GM18858 (cell line): ENCODE results near the gene CLEC3B.
"Not testable (repeated sequence)": the region's sequence is repeated elsewhere in the genome, so short reads cannot be mapped to it uniquely, and the experiment has no call there.

Experiments
- ATAC-seq: cut with Tn5 transposase; IDR thresholded peaks from one replicate; pipeline ENCODE4 v1.9.1; 2021; ENCODE audit not compliant: unreplicated experiment

CLEC3B gene, protein sequence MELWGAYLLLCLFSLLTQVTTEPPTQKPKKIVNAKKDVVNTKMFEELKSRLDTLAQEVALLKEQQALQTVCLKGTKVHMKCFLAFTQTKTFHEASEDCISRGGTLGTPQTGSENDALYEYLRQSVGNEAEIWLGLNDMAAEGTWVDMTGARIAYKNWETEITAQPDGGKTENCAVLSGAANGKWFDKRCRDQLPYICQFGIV

DNA sequence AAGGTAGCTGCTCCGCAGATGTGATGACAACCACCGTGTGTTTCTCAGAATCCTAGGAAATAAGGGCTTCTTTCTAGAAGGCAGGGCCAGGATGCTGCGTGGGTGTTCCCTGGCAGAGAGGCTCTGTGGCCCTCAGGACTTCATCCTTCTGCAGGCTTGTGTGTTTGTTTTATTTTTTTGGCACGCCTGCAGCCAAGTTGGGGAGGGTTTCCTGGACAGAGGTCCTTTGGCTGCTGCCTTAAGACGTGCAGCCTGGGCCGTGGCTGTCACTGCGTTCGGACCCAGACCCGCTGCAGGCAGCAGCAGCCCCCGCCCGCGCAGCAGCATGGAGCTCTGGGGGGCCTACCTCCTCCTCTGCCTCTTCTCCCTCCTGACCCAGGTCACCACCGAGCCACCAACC is at the start of gene CLEC3B:
Gene CLEC3B, plus strand, starts transcription at position 266 of the 400 bp plus-strand sequence. Its CDS starts 60 bp downstream, at position 326.
- ATAC-seq = no peak

DNA sequence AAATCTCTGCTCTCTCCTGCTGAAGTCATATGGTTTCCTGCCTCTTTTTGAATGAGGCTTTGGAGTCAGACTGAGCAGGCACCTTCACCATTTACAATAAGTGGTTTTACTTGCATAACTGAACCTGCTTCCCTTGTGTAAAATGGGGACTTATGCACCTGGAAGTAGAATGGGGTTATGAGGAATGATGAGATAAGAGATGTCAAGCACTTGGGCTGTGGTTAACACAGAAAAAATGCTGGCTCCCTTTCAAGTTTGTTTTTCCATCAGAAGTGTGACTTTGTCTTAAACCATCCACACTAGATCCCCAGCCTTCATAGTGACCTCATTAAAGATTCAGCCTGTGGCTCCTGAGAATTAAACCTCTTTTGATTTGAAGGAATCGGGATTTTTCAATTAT is 44.9 kb upstream of the CLEC3B start:
- no peak for ATAC-seq

DNA sequence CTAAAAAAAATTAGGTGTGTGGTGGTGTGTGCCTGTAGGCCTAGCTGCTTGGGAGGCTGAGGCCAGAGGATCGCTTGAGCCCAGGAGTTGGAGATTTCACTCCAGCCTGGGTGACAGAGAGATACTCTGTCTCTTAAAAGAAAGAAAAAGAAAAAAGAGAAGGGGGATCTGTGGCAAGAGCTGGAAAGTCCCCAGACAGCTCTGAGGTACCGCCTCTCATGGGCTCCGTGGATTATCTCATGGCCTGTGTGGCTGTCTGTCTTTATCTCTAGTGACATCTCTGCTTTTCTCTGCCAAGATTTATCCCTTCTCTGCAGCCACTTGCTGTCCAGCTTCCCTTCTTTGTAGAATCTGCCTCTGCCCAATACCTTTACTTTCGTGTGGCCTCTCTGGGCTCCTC is 44.4 kb upstream of the CLEC3B start:
- ATAC-seq = no peak

DNA sequence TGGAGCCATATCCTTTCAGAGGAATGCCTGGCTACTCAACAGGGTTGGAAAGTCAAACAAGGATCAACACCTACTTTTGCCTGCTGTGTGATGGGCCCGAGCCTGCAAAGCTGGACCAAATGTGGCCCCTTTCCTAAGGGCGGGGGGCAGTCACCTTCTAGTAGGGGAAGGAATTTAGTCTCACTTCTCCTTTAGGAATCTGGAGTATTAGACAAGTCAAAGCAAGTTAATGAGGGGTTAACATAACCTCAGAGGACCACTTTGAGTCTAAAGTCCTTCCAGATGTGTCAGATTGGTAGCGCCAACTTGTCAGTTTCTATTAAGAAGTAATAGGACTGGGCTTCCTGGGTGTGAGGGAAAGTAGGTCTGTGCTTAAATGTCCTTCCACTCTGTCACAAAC is 43.3 kb upstream of the CLEC3B start:
- no peak for ATAC-seq

DNA sequence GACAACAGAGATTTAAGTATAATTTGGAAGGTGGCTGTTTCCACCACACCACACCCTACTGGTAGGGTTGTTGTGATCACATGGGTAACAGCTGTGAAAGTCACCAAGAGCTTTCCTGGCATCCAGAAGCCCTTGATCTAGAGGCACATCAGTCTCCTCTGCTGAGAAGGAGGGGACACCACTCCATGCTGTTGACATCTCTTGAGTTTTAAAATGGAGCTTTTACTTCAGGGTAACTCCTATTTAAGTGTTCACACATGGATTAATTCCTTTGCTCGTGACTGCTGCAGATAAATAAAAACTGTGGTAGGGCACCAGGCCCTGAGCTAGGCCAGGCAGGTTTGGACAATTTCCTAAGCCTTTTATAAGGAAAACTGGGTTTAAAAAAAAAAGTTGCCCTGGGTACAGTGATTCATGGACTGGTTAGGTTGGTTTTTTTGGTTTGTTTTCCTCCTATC is 42.6 kb upstream of the CLEC3B start:
- no peak for ATAC-seq

DNA sequence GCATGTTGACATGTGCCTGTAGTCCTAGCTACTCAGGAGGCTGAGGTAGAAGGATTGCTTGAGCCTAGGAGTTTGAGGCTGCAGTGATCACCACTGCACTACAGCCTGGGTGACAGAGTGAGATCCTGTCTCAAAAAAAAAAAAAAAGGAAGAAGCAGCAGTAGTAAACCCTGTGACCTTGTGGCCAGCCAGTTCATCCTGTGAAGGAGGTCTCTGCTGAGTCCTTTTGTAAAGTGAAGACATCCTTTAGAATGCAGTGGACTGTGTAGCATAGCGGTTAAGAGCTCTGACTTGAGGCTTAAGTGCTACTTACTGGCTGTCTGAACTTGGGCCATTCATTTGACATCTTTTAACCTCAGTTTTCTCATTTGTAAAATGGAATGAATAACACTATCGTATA is 41.8 kb upstream of the CLEC3B start:
- ATAC-seq = peak; percentile 49

DNA sequence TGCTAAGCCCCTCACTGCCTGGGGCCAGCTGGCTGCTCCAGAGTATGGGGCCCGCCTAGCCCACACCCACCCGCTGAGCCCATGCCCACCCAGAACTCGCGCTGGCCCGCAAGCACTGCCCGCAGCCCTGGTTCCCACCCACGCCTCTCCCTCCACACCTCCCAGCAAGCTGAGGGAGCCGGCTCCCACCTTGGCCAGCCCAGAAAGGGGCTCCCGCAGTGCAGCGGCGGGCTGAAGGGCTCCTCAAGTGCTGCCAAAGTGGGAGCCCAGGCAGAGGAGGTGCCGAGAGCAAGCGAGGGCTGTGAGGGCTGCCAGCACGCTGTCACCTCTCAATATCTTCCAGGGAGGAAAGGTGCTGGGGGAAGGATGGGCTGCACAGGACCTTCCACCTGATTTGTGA is 39.8 kb upstream of the CLEC3B start:
- not testable (repeated sequence) for ATAC-seq

DNA sequence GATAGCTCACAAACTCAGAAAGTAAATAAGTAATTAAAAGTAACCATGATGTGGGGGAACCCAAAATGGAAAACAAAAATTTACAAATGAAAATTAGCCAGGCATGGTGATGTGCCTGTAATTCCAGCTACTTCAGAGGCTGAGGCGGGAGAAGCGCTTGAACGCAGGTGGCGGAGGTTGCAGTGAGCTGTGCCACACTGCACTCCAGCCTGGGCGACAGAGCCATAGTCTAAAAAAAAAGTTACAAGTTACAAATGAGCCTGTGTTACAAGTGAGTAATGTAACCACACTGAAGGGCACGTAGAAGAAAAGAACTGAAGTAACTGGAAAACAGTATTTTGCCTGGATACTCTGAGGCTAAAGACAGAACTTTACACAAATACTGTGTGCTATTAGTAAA is 38.8 kb upstream of the CLEC3B start:
- ATAC-seq = no peak

DNA sequence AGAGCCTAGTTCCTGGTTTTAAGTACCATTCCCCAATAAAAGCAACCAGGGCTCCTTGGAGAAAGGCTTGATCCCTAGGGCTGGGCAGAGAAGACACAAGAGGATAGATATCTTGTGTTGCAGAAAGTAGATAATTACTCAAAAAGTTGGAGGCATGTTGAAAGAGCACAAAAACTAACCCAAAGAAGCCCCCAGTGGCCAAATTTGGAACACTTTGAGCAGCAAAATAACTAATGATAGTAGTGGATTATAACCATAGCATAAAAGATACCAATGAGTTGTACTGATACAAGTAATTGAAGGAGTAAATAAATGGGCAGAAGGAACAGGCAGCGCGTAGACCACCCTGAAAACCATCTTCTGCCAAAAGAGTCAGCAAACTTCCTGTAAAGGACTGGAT is 38.0 kb upstream of the CLEC3B start:
- no peak for ATAC-seq

DNA sequence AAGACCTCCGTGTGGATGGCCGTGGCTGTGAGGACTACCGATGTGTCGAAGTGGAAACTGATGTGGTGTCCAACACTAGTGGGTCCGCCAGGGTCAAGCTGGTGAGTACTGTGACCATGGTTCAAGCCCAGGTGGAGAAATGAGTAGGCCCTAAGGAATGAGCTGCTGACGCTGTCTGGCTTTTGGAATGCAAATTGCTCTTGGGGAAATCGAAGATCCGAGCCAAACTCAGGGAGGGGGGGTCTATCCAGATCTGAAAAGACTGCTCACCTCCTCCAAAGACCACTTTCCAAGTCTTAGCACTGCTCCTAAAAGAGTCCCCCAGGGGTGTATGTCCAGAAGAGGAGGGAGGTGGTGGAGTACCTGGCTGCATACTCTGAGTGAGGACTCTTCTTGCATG is 37.0 kb upstream of the CLEC3B start:
- ATAC-seq = no peak

DNA sequence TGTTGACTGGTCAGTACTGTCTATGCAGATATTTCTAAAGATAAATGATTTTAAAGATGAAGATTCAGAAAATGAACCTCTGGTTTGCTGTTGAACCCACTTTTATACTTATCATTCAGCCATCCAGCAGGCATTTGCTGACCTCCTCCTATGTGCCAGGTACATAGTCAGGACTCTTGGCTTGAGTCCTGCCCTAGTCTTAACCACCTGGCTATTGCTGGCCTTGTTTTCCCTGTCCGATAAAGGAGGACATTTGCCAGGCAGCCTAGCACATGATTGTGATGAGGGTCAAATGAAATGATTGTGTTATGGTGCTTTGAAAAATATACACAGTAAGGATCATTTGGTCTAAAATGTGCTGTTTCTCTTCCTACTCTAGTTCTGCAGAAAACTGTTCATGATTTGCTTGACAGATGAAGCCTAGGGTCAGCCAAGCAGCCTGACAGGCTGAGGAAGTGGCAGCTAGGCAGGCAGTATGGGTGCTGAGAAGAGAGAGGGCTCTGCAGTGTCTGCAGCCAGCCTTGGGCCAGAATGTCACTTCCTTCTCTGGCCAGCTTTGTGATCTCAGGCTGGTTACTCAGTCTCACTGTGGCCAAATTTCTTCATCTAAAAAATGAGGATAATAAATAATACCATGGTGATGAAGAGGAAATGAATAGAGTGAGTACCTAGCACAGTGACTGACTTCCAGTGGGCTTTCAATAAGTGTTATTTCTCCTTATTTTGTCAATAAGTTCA is 36.3 kb upstream of the CLEC3B start:
- ATAC-seq = no peak

DNA sequence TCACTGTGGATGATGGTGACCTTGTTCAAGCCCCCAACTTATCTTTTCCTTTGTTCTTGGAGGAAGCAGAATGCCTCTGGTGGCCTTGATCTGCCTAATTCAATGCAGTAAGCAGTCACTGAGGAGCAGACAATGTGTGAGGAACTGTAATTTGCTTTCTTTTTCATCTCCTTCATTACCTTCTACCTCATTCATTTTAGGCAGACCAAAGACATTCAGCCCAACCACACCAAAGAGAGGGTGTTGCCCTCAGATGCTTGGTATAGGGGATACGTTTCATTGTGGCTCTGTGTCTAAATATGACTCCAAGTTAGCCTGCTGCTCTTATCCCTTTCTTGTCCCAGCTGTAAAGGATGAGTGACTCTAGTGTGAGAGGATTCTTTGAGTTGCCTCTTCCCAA is 34.8 kb upstream of the CLEC3B start:
- no peak for ATAC-seq

DNA sequence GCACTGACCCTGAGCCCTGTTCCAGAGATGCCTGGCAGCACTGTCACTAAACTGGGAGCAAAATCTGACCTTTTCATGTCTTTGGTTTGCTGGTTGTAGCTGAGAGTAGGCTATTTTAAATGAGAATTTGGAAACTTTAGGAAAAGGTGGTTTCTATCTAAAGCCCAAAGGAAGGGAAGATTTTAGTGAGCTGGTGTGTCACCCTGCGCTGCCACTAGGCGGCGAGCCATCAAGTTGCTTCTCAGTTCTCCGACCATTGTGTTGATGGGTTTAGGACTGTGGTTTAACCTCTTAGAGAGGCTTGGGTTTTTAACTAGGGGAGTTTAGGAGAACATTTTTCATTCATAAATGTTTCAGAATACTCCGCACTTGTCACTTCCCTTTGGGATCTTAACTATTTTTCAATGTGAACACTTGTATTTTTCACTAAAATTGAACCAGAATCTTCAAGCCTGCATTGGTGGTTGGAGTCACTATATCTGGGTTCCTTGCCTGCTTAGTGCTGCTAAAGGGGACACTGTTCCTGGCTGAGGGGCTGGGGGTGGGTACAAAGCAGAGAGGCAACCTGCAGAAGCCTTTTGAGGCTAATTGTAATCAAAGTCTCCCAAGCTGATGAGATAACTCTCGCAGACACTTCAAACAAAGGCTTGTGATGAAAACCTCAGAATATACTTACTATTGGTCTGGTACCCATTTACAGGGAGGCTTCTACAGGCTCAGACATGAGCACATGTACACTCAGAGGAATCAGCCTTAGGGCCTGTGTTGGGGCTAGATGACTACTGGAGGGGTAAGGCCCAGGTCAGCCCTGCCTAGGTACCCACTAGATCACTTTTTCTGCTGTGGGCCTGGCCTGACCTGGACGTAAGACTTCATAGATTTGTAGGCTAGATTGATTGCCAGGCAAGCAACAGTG is 33.3 kb upstream of the CLEC3B start:
- no peak for ATAC-seq

DNA sequence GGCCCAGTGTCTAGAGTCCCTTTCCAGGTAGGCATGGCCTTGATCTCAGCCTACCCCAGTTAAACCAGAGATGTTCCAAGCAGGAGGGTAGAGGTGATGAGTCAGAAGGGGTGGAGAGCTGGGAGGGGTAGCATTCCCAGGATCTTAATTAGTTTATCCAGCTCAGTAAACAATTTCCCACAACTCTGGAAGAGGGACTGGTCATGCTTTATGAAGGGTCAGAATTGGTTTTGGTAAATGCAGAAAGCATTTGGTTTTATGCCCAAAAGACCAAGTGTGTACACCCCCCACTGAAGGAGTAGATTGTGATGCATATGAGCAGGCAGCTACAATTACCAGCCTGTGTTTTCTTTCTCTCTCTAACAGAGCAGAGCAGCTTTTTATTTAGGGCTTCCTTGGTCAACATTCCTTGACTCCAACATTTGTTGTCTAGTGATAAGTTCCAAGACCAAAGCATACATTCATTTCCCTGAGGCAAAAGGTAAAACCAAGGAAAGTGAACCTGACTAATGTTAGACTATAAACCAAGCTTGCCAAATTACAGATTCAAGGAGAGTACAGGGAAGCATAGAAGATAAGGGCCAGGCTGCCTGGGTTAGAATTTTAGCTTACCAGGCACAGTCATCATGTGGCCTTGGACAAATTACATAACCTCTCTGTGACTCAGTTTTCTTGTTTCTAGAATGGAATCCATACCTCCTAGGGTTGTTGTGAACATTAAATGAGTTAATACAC is 32.5 kb upstream of the CLEC3B start:
- no peak for ATAC-seq

DNA sequence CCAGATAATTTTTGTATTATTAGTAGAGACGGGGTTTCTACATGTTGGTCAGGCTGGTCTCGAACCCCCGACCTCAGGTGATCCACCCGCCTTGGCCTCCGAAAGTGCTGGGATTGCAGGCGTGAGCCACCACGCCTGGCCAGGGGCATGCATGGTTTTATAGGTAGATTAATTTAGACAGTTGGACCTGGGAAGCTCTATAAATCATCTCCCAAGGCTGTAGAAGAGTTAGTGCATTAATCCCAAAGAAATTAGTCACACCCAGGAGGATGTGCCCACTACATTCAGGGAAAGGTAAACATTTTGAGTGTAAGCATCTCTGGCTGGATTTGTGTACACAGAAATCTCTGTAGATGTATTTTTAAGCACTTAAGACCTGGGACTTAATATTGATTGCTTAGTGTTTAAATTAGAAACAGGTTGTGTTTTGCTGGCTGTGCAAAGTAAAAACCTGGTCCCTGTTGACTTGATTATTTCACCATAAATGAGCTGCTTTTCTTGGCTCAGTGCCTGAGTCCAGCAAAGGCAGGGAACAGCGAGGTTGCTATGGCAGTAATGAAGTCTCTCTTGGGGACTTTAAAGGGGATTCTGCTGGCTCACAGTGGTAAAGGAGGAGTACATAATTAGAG is 30.8 kb upstream of the CLEC3B start:
- ATAC-seq = no peak

DNA sequence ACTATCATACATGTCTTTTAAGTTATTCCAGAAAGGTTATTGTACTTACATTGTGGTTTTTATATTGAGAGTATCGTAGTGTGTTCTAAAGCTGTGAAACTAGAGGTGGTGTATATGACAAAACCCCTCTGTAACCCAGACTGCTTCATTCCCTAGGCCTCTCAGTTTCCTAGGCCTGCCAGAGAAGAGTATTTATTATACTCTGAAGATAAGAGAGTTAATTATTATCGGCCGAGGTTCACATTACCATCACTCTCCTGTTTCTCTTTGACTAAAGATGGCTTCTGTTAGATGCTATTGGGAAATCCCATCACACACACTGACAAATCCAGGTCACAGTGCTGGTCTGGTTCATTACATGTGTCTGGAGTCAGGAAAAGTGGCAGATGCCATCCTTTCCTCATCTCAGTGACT is 29.5 kb upstream of the CLEC3B start:
- no peak for ATAC-seq

DNA sequence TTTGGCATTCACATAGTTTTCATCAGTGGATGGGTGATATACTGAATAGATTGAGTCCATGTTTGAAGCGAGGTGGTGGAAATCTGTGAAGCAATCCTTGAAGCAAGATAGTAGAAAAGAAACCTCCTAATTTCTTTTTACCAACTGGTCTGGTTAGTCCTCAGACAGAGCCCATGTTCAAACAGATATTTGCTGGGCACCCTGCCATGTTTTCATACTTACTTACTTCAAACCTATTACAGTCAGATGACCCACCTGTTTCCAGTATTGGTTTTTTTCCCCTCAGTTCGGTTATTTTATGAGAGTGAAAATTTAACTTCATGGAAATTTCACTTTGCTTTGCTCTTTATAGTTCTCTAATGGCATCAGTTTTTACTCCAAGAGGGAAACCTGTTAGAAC is 26.3 kb upstream of the CLEC3B start:
- no peak for ATAC-seq

DNA sequence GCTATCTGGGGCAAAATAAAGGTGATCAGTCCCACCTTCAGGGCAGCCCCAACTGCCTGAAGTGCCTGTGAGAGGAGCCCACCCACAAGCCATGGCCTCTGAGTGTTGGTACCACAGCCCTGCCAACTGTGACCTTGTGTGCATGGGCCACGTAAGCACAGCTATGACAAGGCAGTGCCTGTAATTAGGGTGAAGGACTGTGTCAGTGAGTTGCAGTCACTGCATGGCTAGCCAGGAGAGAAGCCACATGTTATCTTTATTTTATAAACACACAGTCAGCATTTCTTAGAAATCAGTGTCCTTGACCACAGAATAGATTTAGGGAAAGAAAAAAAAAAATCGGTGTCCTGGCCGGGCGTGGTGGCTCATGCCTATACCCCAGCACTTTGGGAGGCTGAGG is 25.3 kb upstream of the CLEC3B start:
- no peak for ATAC-seq

DNA sequence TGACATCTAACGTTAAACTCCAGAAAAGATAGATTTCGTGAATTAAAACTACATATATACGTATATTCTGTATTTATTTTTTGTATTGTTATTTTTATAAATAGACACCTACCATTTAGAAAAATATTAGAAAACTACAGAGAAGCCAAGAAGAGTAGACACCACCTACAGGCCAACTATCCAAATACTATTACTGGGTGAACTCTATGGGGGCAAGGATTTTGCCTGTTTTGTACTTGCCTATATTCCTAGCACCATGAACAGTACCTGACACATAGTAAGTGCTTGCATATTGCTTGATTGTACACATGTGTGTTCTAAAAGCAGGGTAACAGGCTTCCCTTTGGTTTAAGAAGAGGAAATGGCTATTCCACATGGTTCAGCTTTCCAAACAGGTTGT is 24.4 kb upstream of the CLEC3B start:
- ATAC-seq = no peak

DNA sequence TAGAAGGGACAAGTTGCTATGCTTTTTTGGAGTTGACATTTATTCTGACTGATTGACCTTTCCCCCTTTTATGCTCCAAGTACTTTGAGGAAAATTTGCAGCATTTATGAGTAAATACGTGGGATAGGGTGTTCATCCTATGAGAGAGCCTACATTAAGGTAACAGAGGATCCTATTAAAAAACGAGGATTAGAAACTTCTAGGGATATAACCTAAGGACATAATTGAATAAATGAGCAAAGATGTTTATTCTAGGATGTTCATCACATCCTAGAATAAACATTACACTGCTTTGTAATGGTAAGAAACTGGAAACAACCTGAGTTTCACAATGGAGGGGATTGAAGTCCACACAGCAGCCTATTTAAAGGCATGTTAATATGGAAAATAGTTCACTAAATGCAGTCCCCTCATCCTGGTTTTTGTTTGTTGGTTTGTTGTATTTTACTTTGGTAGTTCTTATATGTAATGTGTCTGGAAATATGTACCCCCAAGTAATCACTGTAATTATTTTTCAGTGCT is 23.9 kb upstream of the CLEC3B start:
- no peak for ATAC-seq
